ENCODE measurements around the gene KSR1.
"Not testable (repeated sequence)": the region's sequence is repeated elsewhere in the genome, so short reads cannot be mapped to it uniquely, and the experiment has no call there.

The KSR1 gene

GRCh38 chr17:27455914-27456680 is at the start of gene KSR1:
Gene KSR1 (plus strand): TSS chr17:27456448. CDS start chr17:27456644, 196 bp downstream.
- in situ Hi-C loops (cut with MboI; ENCODE audit: low sequenced_read_pairs), result no loop called here

- in situ Hi-C loops (cut with MboI; ENCODE audit: low sequenced_read_pairs), result no loop called here
Measured at GRCh38 chr17:27407916-27408864, 48.1 kb upstream of the KSR1 start.

DNA sequence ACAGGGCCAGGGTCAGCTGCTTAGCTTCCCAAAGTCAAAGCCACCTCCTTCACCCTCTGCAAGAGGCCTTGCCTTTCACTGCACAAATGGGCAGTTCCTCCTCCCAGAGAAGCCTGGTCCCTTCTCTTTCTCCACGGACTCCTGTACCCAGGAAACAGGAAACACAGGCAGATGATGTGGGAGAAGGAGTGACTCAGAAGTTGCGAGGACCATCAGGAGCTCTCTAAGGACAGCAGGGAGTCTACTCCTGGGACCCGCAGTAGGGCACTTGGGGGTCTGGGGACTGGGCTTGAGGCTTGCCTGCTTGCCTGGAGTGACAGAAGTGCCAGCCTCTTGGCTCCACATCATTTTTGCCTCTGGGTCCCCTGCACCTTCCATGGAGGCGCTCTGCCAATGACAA is 47.4 kb upstream of the KSR1 start:
- in situ Hi-C loops (cut with MboI; ENCODE audit: low sequenced_read_pairs), result no loop called here

- in situ Hi-C loops (cut with MboI; ENCODE audit: low sequenced_read_pairs), result not testable (repeated sequence)
Measured at GRCh38 chr17:27412158-27412557, 44.1 kb upstream of the KSR1 start.

DNA sequence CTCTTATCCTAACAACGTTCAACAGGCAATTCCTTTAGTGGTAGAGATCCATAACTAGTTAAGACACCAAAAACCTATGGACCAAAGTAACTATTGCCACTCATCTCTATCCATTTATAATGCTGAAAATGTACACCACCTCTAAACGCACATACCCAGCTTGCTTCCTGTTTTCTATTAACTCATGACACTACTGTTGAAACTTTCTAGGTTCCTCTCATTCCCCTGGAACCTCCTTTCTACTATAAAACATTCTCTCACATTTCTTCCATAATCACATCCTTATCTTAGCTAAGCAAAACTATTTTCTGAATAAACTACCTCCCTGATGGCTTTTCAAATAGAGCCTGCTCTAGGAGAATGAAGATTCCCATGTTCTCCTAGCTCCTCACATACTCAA is 42.9 kb upstream of the KSR1 start:
- in situ Hi-C loops (cut with MboI; ENCODE audit: low sequenced_read_pairs), result no loop called here

GRCh38 chr17:27413792-27414191 is 42.5 kb upstream of the KSR1 start:
- in situ Hi-C loops (cut with MboI; ENCODE audit: low sequenced_read_pairs), result no loop called here

GRCh38 chr17:27414271-27414670 is 42.0 kb upstream of the KSR1 start:
- in situ Hi-C loops (cut with MboI; ENCODE audit: low sequenced_read_pairs), result no loop called here

- in situ Hi-C loops (cut with MboI; ENCODE audit: low sequenced_read_pairs), result no loop called here
Measured at GRCh38 chr17:27414694-27415093, 41.6 kb upstream of the KSR1 start.

- in situ Hi-C loops (cut with MboI; ENCODE audit: low sequenced_read_pairs), result no loop called here
Measured at GRCh38 chr17:27415120-27415795, 41.0 kb upstream of the KSR1 start.

DNA sequence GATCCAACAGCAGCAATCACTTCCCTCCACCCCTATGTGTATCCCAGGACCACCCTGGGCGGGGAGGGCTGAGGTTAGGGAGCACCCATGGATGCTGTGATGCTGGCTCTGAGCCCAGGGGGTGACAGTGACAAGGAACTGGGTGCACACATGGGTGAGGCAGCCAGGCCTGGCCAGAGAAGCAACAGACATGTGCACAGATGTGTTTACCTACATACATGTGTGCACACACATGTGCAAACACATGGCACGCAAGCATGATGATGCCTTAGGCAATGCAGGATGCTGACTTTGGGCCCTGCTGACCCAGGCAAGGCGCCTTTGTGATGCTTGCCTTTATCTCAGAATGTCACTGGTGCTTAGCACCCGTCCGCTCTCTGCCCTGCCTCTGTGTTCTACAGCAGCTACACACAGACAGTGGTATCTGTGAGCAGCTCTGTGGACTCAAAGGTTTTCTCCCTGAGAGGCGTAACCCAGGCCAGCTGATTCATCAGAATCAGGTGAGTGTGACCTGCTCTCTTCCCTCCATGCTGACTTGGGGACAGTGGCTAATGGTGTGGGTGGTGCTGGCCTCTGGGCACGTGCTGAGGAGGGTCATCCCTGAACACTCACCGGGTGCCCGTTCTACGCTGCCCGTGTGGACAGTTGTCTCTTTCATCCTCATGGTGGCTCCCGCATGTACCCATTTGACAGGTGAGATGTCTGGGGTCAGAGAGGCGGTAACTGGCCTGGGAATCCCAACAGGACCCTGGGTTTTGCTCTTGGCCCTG is 38.5 kb upstream of the KSR1 start:
- in situ Hi-C loops (cut with MboI; ENCODE audit: low sequenced_read_pairs), result no loop called here

DNA sequence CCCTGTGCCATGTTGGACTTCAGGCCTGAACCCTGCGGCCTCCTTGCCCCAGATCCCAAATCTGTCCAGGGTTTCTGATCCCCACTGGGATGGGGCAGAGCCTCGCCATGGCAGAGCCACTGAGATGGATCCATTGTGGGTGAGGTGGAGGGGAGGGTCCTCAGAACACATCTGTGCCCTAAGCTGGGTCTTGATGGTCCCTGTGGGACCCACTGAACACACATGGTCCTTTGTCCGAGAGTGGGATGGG is 38.0 kb upstream of the KSR1 start:
- in situ Hi-C loops (cut with MboI; ENCODE audit: low sequenced_read_pairs), result no loop called here

DNA sequence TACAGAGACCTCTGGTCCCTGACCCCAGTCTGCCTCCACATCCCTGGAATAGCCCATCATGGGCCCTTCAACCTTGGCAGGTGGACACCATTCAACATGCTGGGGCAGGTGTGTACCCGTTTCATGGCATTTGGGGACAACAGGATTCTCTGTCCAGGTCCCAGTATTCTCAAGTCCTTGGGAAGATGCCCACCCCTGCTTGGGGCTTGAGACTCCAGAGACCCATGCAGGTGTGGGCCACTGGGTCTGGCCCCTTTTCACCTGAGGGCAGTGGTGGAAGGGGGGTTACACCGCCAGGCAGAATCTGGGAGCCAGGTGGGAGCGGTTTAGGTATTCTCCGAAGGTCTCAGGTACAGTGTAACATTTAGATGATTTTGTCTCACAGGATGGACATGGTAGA is 37.1 kb upstream of the KSR1 start:
- in situ Hi-C loops (cut with MboI; ENCODE audit: low sequenced_read_pairs), result no loop called here

DNA sequence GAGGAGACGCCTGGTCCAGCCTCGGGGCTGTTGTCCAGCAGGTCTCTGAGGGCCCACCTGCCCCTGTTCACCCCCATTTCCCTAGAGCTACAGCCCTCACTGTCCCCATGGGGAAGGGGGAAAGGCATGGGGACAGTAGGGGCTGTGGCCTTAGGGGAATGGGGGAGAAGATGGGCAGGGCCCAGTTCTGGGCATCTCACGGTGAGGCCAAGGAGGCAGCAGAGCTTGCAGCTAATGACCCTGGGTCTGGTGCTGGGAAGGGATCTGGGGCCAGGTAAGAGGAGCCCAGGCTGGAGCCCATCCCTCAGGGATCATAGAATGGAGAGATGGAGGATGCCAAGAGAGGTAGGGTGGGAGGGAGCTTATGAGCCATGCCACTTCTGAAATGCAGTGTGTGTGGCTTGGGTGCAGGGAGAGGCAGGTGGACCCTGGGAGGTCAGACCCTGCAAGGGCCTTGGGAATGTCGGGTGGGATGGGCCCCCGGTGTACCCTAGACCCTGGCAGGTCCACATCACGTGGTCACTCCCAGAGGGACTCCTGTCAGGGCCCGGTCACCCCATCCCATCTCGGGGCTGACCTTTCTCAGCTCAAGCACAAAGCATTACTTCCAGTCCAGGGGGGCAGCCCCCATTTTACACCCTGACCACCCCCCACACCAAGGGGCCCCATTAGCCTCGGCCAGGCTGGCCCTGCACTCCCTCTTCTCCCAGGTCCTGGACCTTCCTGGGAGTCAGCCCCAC is 35.9 kb upstream of the KSR1 start:
- in situ Hi-C loops (cut with MboI; ENCODE audit: low sequenced_read_pairs), result no loop called here

DNA sequence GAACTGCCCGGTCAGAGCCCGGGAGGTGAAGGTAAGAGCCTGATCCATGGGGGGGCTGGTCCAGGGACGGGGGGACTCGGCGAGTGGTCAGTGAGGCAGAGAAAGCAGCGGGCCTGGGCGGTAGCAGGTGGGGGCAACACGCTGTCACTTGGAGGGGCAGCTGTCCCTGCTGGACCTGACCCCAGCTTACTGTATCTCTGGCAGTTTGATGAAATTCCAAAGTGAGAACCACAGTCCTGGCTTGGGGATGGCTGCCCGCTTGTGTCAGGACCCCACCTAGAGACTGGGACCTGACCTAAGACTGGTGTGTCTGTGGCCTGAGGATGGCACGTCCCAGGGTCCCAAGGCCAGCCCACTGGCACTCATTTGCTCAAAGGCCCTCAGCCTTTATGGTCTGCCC is 35.1 kb upstream of the KSR1 start:
- in situ Hi-C loops (cut with MboI; ENCODE audit: low sequenced_read_pairs), result no loop called here

- in situ Hi-C loops (cut with MboI; ENCODE audit: low sequenced_read_pairs), result not testable (repeated sequence)
Measured at GRCh38 chr17:27421626-27422025, 34.6 kb upstream of the KSR1 start.

DNA sequence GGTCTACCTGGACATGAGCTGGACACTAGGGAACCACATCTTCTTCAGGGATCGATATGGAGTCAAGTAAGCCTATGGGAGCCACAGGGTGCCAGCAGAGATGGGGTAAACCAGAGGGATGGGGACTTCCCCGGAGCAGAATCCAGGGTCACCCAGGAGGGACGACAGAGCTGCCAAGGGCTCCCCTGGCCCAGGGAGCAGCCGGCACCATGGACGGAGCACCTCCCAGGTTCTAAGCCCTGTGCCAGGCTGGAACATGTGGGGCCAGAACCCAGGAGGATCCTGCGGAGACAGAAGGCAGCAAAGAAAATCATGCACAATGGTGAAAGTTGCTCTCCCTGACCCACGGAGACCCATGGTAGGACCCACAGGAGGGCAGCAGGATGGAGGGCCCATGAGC is 33.6 kb upstream of the KSR1 start:
- in situ Hi-C loops (cut with MboI; ENCODE audit: low sequenced_read_pairs), result no loop called here

- in situ Hi-C loops (cut with MboI; ENCODE audit: low sequenced_read_pairs), result no loop called here
Measured at GRCh38 chr17:27423651-27424050, 32.6 kb upstream of the KSR1 start.

- in situ Hi-C loops (cut with MboI; ENCODE audit: low sequenced_read_pairs), result no loop called here
Measured at GRCh38 chr17:27424516-27424915, 31.7 kb upstream of the KSR1 start.

GRCh38 chr17:27424941-27425340 is 31.3 kb upstream of the KSR1 start:
- in situ Hi-C loops (cut with MboI; ENCODE audit: low sequenced_read_pairs), result no loop called here

DNA sequence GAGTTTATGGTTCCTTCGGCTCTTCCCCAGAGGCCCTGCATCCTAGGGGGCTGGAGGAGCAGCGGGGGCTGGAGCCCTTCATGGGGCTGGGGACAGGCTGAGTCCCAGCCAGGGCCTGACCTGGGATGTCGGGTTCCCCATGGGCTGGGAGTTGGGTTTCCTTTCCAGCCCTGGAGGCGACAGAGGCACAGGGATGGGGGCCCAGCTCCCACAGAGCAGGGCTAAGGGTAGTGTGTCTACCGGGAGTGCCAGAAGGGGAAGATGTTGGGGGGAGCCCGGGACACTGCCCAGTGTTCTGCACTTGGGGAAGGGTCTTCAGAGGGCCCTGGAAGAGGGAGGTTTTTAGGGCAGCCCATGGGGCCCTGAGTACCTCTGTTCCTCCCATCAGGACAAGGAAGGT is 30.7 kb upstream of the KSR1 start:
- in situ Hi-C loops (cut with MboI; ENCODE audit: low sequenced_read_pairs), result not testable (repeated sequence)

Measured in HL-60/S4 treated with retinoic acid at 250 ng/mL for 4 days and 3 days (cell line).